K562 (cell line): Measurements from ENCODE around the gene FOXR1. TPM values are rescaled to one million over a fixed set of nuclear protein-coding genes. Genes with fewer than 3 reads are reported as not detected.

ENCODE experiments used
- CXXC5 ChIP-seq: fragments of 250-450 bp; sonication (Bioruptor Pico); IDR thresholded peaks from 2 replicates; pipeline ENCODE4 v1.8.0; 2022; ENCODE audit warnings: inconsistent platforms, mild to moderate bottlenecking, moderate library complexity
- GABPB1 ChIP-seq: sonication (generic); formaldehyde crosslinking; IDR thresholded peaks from 2 replicates; pipeline ENCODE4 v1.8.0; 2022; ENCODE audit warnings: mild to moderate bottlenecking, missing genetic modification reagents
- HEY1 ChIP-seq: fragments of 250-450 bp; sonication (Bioruptor Pico); IDR thresholded peaks from 2 replicates; pipeline ENCODE4 v1.5.0; 2020; ENCODE audit warnings: mild to moderate bottlenecking, moderate library complexity, borderline replicate concordance
- KLF16 ChIP-seq: IDR thresholded peaks from 2 replicates; pipeline ENCODE4 v1.6.1; 2016; ENCODE audit warnings: antibody characterized with exemption
- NCOA6 ChIP-seq: fragments of 450-650 bp; IDR thresholded peaks from 2 replicates; pipeline ENCODE4 v1.6.1; 2017; ENCODE audit warnings: mild to moderate bottlenecking
- POLR2B ChIP-seq: fragments of 450-650 bp; IDR thresholded peaks from 2 replicates; pipeline ENCODE4 v1.6.1; 2018; ENCODE audit warnings: low read depth; ENCODE audit not compliant: partially characterized antibody
- RBFOX2 ChIP-seq: fragments of 200-400 bp; formaldehyde crosslinking; IDR thresholded peaks from 2 replicates; pipeline ENCODE4 v1.6.1; 2017; ENCODE audit warnings: low read depth, mild to moderate bottlenecking, low read length, moderate library complexity
- SNIP1 ChIP-seq: fragments of 450-650 bp; IDR thresholded peaks from 2 replicates; pipeline ENCODE4 v1.7.1; 2017; ENCODE audit warnings: low read depth, mild to moderate bottlenecking
- TAL1 ChIP-seq: fragments of 450-650 bp; IDR thresholded peaks from 2 replicates; pipeline ENCODE4 v1.6.1; 2016; ENCODE audit warnings: mild to moderate bottlenecking
- TFAM ChIP-seq: fragments of 250-450 bp; sonication (Bioruptor Pico); conservative IDR thresholded peaks from 2 replicates; pipeline ENCODE4 v1.5.0; 2021; ENCODE audit warnings: mild to moderate bottlenecking, moderate library complexity
- ZBTB17 ChIP-seq: fragments of 450-650 bp; formaldehyde crosslinking; IDR thresholded peaks from 2 replicates; pipeline ENCODE4 v1.4.0; 2020; ENCODE audit warnings: mild to moderate bottlenecking
- ZNF224 ChIP-seq: sonication (generic); formaldehyde crosslinking; IDR thresholded peaks from 2 replicates; pipeline ENCODE4 v1.8.0; 2022; ENCODE audit warnings: mild to moderate bottlenecking, missing genetic modification reagents
- ZNF444 ChIP-seq: fragments of 250-450 bp; sonication (Bioruptor Pico); IDR thresholded peaks from 2 replicates; pipeline ENCODE4 v1.4.0; 2020; ENCODE audit warnings: mild to moderate bottlenecking, moderate library complexity
- ZNF717 ChIP-seq: fragments of 250-450 bp; sonication (Bioruptor Pico); IDR thresholded peaks from 2 replicates; pipeline ENCODE4 v1.5.0; 2021
- ZNF778 ChIP-seq: fragments of 450-650 bp; formaldehyde crosslinking; IDR thresholded peaks from 2 replicates; pipeline ENCODE4 v1.4.0; 2020; ENCODE audit warnings: mild to moderate bottlenecking, moderate library complexity
- polyA plus RNA-seq, 8 experiments: library from polyadenylated mRNA; depleted of rRNA in 4 of 8; stranded (reverse) in 5 of 8; unstranded in 3 of 8; fragments of >200 nt; fragmentation: Nextera tagmentation in 2 of 8; fragmentation: Illumina TruSeq in 1 of 8; extraction: Ambion mirVana in 2 of 8; extraction: Trizol in 1 of 8; gene quantifications; 2 replicates each; pipeline versions ENCODE4 v1.2.1 to v1.2.3, GENCODE V29; 2011 to 2014; ENCODE audit warnings: inconsistent platforms in 1 of 8, missing spikeins in 1 of 8
- total RNA-seq, 7 experiments: library from RNA; depleted of rRNA in 6 of 7; stranded (reverse); fragments of >200 nt in 6 of 7; fragmentation: Illumina TruSeq in 2 of 7; extraction: Trizol in 2 of 7; gene quantifications; 2 replicates each; pipeline versions ENCODE4 v1.2.1 to v1.2.3, GENCODE V29; 2011 to 2021; ENCODE audit warnings: low replicate concordance in 1 of 7
- TF ChIP-seq, protein P1 (sequence below): fragments of 450-650 bp; IDR thresholded peaks from 2 replicates; pipeline ENCODE4 v1.6.1; 2017; ENCODE audit warnings: antibody characterized with exemption
- TF ChIP-seq, protein P2 (sequence below): fragments of 450-650 bp; formaldehyde crosslinking; IDR thresholded peaks from 2 replicates; pipeline ENCODE4 v1.4.0; 2020; ENCODE audit warnings: mild to moderate bottlenecking, mixed read lengths
- TF ChIP-seq, protein P3 (sequence below): fragments of 250-450 bp; sonication (Bioruptor Pico); IDR thresholded peaks from 2 replicates; pipeline ENCODE4 v1.6.1; 2021; ENCODE audit warnings: mild to moderate bottlenecking
- TF ChIP-seq, protein P4 (sequence below): fragments of 450-650 bp; IDR thresholded peaks from 2 replicates; pipeline ENCODE4 v1.6.1; 2018; ENCODE audit warnings: mild to moderate bottlenecking, low read depth; ENCODE audit not compliant: partially characterized antibody
- TF ChIP-seq, protein P5 (sequence below): fragments of 450-650 bp; IDR thresholded peaks from 2 replicates; pipeline ENCODE4 v1.6.1; 2016; ENCODE audit warnings: borderline replicate concordance
- TF ChIP-seq, protein P6 (sequence below): IDR thresholded peaks from 2 replicates; pipeline ENCODE4 v1.6.1; 2014; ENCODE audit warnings: antibody characterized with exemption

The FOXR1 gene
- total and polyA plus RNA-seq, 9 of the 15 experiments (the other 6 are each of a cell fraction or from before 2014, with no cell fraction given): not detected

DNA sequence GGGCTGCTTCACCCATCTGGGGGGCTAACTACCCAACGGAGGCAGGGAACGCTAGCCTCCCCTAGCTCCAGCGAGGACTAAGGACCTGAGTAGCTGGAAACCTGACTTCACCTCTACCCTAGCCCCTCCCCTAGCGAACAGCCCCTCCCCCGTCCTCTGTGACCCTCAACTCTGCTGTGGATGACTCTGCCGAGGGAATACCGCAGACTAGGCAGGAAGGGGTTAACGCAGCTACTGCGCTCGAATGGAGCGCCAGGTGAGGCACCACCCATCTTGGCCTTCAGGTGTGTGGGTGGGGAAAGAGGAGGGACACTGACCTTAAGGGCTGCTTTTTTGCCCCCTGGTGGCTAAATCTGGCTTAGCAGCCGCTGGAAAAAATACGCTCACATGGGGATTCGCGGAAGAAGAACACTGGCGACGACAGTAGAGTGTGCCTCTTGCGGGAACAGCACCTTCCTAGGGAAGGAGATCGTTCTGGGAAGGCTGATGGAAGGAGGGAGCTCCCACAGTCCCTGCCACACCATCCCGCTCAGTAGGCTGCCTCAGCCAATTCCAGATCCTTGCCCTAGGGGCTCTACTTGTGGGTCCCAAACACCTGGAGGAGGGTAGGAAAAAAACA is 41.4 kb upstream of the FOXR1 start (continued):
- TF ChIP-seq, protein P1, sequence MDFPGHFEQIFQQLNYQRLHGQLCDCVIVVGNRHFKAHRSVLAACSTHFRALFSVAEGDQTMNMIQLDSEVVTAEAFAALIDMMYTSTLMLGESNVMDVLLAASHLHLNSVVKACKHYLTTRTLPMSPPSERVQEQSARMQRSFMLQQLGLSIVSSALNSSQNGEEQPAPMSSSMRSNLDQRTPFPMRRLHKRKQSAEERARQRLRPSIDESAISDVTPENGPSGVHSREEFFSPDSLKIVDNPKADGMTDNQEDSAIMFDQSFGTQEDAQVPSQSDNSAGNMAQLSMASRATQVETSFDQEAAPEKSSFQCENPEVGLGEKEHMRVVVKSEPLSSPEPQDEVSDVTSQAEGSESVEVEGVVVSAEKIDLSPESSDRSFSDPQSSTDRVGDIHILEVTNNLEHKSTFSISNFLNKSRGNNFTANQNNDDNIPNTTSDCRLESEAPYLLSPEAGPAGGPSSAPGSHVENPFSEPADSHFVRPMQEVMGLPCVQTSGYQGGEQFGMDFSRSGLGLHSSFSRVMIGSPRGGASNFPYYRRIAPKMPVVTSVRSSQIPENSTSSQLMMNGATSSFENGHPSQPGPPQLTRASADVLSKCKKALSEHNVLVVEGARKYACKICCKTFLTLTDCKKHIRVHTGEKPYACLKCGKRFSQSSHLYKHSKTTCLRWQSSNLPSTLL: no peak
- TF ChIP-seq HEY1 (0 out of 2 replicates have a peak, but pooled peaks have one; percentile 51), NCOA6 (no peak), ZNF444 (no peak), CXXC5 (CRISPR knock-in tag) (peak; percentile 7; the same call in 1 of the 2 replicates), ZBTB17 (CRISPR knock-in tag) (no peak), TFAM (CRISPR knock-in tag) (no peak), KLF16 (0 out of 2 replicates have a peak, but pooled peaks have one; percentile 40), SNIP1 (no peak), ZNF778 (no peak), POLR2B (peak; percentile 27), GABPB1 (CRISPR knock-in tag) (no peak), TAL1 (no peak), ZNF224 (CRISPR knock-in tag) (no peak), ZNF717 (CRISPR knock-in tag) (no peak), RBFOX2 (peak; percentile 14)
- TF ChIP-seq, protein P2, sequence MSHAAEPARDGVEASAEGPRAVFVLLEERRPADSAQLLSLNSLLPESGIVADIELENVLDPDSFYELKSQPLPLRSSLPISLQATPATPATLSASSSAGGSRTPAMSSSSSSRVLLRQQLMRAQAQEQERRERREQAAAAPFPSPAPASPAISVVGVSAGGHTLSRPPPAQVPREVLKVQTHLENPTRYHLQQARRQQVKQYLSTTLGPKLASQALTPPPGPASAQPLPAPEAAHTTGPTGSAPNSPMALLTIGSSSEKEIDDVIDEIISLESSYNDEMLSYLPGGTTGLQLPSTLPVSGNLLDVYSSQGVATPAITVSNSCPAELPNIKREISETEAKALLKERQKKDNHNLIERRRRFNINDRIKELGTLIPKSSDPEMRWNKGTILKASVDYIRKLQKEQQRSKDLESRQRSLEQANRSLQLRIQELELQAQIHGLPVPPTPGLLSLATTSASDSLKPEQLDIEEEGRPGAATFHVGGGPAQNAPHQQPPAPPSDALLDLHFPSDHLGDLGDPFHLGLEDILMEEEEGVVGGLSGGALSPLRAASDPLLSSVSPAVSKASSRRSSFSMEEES (CRISPR knock-in tag): no peak
- TF ChIP-seq, protein P3, sequence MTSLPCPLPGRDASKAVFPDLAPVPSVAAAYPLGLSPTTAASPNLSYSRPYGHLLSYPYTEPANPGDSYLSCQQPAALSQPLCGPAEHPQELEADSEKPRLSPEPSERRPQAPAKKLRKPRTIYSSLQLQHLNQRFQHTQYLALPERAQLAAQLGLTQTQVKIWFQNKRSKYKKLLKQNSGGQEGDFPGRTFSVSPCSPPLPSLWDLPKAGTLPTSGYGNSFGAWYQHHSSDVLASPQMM (CRISPR knock-in tag): no peak
- TF ChIP-seq, protein P4, sequence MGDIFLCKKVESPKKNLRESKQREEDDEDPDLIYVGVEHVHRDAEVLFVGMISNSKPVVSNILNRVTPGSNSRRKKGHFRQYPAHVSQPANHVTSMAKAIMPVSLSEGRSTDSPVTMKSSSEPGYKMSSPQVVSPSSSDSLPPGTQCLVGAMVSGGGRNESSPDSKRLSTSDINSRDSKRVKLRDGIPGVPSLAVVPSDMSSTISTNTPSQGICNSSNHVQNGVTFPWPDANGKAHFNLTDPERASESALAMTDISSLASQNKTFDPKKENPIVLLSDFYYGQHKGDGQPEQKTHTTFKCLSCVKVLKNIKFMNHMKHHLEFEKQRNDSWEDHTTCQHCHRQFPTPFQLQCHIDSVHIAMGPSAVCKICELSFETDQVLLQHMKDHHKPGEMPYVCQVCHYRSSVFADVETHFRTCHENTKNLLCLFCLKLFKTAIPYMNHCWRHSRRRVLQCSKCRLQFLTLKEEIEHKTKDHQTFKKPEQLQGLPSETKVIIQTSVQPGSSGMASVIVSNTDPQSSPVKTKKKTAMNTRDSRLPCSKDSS: no peak
- TF ChIP-seq, protein P5, sequence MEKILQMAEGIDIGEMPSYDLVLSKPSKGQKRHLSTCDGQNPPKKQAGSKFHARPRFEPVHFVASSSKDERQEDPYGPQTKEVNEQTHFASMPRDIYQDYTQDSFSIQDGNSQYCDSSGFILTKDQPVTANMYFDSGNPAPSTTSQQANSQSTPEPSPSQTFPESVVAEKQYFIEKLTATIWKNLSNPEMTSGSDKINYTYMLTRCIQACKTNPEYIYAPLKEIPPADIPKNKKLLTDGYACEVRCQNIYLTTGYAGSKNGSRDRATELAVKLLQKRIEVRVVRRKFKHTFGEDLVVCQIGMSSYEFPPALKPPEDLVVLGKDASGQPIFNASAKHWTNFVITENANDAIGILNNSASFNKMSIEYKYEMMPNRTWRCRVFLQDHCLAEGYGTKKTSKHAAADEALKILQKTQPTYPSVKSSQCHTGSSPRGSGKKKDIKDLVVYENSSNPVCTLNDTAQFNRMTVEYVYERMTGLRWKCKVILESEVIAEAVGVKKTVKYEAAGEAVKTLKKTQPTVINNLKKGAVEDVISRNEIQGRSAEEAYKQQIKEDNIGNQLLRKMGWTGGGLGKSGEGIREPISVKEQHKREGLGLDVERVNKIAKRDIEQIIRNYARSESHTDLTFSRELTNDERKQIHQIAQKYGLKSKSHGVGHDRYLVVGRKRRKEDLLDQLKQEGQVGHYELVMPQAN: peak; percentile 20; the same call in 1 of the 2 replicates
- TF ChIP-seq, protein P6, sequence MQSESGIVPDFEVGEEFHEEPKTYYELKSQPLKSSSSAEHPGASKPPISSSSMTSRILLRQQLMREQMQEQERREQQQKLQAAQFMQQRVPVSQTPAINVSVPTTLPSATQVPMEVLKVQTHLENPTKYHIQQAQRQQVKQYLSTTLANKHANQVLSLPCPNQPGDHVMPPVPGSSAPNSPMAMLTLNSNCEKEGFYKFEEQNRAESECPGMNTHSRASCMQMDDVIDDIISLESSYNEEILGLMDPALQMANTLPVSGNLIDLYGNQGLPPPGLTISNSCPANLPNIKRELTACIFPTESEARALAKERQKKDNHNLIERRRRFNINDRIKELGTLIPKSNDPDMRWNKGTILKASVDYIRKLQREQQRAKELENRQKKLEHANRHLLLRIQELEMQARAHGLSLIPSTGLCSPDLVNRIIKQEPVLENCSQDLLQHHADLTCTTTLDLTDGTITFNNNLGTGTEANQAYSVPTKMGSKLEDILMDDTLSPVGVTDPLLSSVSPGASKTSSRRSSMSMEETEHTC: no peak
